Glomerular visceral epithelial cell (primary cell): ENCODE measurements around the gene PLPP3.
"Not testable (repeated sequence)": the region's sequence is repeated elsewhere in the genome, so short reads cannot be mapped to it uniquely, and the experiment has no call there.

Experiments
- DNase-seq: peaks from one replicate; pipeline ENCODE4 v3.0.0-alpha.2; 2016; ENCODE audit errors: extremely low spot score

The PLPP3 gene

GRCh38 chr1:56578963-56579875 is at the start of gene PLPP3:
Gene PLPP3, minus strand, starts transcription at chr1:56579563. Its CDS starts 547 bp downstream, at chr1:56579016.
- DNase-seq: peak; percentile 91

GRCh38 chr1:56627636-56628039 is 48.3 kb upstream of the PLPP3 start:
- DNase-seq: no peak

- no peak for DNase-seq
These were observed 47.8 kb upstream of the PLPP3 start for GRCh38 chr1:56627019-56627635.

- DNase-seq: no peak
These were observed 47.2 kb upstream of the PLPP3 start for GRCh38 chr1:56626546-56626945.

- no peak for DNase-seq
These were observed 46.6 kb upstream of the PLPP3 start for GRCh38 chr1:56625819-56626440.

GRCh38 chr1:56617141-56617540 is 37.8 kb upstream of the PLPP3 start:
- DNase-seq: no peak

- not testable (repeated sequence) for DNase-seq
These were observed 31.4 kb upstream of the PLPP3 start for GRCh38 chr1:56610770-56611169.

GRCh38 chr1:56610097-56610496 is 30.7 kb upstream of the PLPP3 start:
- DNase-seq: not testable (repeated sequence)

GRCh38 chr1:56595397-56596191 is 16.2 kb upstream of the PLPP3 start:
- DNase-seq: not testable (repeated sequence)

GRCh38 chr1:56591909-56592308 is 12.5 kb upstream of the PLPP3 start:
- DNase-seq: no peak

- no peak for DNase-seq
These were observed 11.2 kb upstream of the PLPP3 start for GRCh38 chr1:56590520-56591011.

GRCh38 chr1:56589369-56589768 is 10.0 kb upstream of the PLPP3 start:
- DNase-seq: no peak

GRCh38 chr1:56586502-56586901 is 7.1 kb upstream of the PLPP3 start:
- no peak for DNase-seq

GRCh38 chr1:56585985-56586384 is 6.6 kb upstream of the PLPP3 start:
- peak; percentile 6 for DNase-seq

- peak; percentile 56 for DNase-seq
These were observed 5.7 kb upstream of the PLPP3 start for GRCh38 chr1:56584910-56585528.

- no peak for DNase-seq
These were observed 4.7 kb upstream of the PLPP3 start for GRCh38 chr1:56583957-56584468.

GRCh38 chr1:56580771-56581170 is 1.4 kb upstream of the PLPP3 start:
- no peak for DNase-seq

GRCh38 chr1:56578138-56578962 is 1.0 kb downstream of the PLPP3 start:
- peak; percentile 68 for DNase-seq

- DNase-seq: no peak
These were observed 1.8 kb downstream of the PLPP3 start for GRCh38 chr1:56577406-56578137.
